Chondrocyte (in vitro differentiated cells): ENCODE results near the gene C1QL4. TPM values are rescaled to one million over a fixed set of nuclear protein-coding genes. Genes with fewer than 3 reads are reported as not detected.
A peak's percentile ranks its signal among the peaks of the same experiment; 100 is the strongest.

ENCODE experiments used
- DNase-seq: peaks from one replicate; pipeline ENCODE4 v3.0.0; 2021; ENCODE audit warnings: mixed read lengths, low spot score
- H3K27ac Mint-ChIP-seq: one replicate; pipeline ENCODE4 v1.8.0; 2021; ENCODE audit warnings: mild to moderate bottlenecking, moderate library complexity, mixed read lengths; ENCODE audit not compliant: unreplicated experiment
- H3K27me3 Mint-ChIP-seq: 2 replicates; pipeline ENCODE4 v1.8.0; 2021; ENCODE audit warnings: low read depth, mixed read lengths
- H3K36me3 Mint-ChIP-seq: 2 replicates; pipeline ENCODE4 v1.8.0; 2021; ENCODE audit warnings: low read depth, mixed read lengths
- H3K4me1 Mint-ChIP-seq: 2 replicates; pipeline ENCODE4 v1.8.0; 2021; ENCODE audit warnings: low read depth, mild to moderate bottlenecking, mixed read lengths
- H3K4me3 Mint-ChIP-seq: one replicate; pipeline ENCODE4 v1.8.0; 2021; ENCODE audit warnings: mild to moderate bottlenecking, moderate library complexity, mixed read lengths; ENCODE audit not compliant: unreplicated experiment
- H3K9me3 Mint-ChIP-seq: 2 replicates; pipeline ENCODE4 v1.8.0; 2021; ENCODE audit warnings: low read depth, mixed read lengths
- total RNA-seq: library from RNA; stranded (reverse); gene quantifications from 3 replicates; pipeline ENCODE4 v1.2.1, GENCODE V29; 2021
- TF ChIP-seq, protein P1 (sequence below): fragments of 200-600 bp; sonication (generic); IDR thresholded peaks from 2 replicates; pipeline ENCODE4 v1.5.0; 2021; ENCODE audit warnings: antibody characterized with exemption, mild to moderate bottlenecking, moderate library complexity

Gene C1QL4
- total RNA-seq, 1 donor from 2014 or later: 0.60 TPM

DNA sequence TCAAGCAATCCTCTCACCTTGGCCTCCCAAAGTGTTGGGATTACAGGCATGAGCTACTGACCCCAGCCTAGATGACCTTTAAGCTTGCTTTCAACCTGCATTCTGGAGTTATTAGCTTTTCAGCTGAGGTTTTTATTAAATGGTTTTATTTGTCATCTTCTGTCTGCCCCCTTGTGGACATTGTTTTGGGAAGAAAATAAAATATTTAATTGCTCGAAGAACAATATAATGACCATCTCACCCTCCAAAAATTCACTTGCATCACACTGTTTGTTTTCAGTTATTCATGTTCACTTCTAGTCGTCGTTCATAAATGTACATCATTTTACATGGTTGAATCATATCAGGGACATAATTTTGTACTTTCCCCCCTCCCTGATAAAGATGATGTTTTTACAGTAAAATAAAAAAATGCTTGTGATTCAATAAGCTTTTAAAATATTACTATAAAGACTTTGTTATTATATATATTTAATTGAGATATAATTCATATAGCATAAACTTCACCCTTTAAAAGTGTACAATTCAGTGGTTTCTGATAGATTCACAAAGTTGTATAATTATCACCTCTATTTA, 20.2 kb upstream of the C1QL4 start:
- TF ChIP-seq, protein P1, sequence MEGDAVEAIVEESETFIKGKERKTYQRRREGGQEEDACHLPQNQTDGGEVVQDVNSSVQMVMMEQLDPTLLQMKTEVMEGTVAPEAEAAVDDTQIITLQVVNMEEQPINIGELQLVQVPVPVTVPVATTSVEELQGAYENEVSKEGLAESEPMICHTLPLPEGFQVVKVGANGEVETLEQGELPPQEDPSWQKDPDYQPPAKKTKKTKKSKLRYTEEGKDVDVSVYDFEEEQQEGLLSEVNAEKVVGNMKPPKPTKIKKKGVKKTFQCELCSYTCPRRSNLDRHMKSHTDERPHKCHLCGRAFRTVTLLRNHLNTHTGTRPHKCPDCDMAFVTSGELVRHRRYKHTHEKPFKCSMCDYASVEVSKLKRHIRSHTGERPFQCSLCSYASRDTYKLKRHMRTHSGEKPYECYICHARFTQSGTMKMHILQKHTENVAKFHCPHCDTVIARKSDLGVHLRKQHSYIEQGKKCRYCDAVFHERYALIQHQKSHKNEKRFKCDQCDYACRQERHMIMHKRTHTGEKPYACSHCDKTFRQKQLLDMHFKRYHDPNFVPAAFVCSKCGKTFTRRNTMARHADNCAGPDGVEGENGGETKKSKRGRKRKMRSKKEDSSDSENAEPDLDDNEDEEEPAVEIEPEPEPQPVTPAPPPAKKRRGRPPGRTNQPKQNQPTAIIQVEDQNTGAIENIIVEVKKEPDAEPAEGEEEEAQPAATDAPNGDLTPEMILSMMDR: peak; percentile 84
- Mint-ChIP-seq H3K36me3 (no peaks in the 10 kb centered on the region), H3K4me1 (peaks cover 9% of the 10 kb centered on the region), H3K27ac (no peak overlapping the region), H3K4me3 (no peak overlapping the region), H3K9me3 (no peaks in the 10 kb centered on the region), H3K27me3 (peaks cover 1% of the 10 kb centered on the region)
- DNase-seq: no peak

DNA sequence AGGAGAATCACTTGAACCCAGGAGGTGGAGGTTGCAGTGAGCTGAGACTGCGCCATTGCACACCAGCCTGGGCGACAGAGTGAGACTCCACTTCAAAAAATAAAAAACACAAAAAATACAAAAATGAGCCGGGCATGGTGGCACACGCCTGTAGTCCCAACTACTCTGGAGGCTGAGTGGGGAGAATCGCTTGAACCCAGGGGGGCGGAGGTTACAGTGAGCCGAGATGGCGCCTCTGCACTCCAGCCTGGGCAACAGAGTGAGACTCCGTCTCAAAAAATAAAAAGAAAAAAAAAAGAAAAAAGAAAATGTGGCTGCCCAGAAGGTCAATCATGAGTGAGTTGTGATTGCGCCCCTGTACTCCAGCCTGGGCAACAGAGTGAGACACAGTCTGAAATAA, 18.9 kb upstream of the C1QL4 start:
- no peak overlapping the region for H3K27ac Mint-ChIP-seq
- TF ChIP-seq, protein P1: no peak
- H3K36me3 Mint-ChIP-seq: no peaks in the 10 kb centered on the region
- no peak for DNase-seq
- no peaks in the 10 kb centered on the region for H3K27me3 Mint-ChIP-seq
- H3K9me3 Mint-ChIP-seq: no peaks in the 10 kb centered on the region
- no peak overlapping the region for H3K4me3 Mint-ChIP-seq
- H3K4me1 Mint-ChIP-seq: peaks cover 9% of the 10 kb centered on the region

DNA sequence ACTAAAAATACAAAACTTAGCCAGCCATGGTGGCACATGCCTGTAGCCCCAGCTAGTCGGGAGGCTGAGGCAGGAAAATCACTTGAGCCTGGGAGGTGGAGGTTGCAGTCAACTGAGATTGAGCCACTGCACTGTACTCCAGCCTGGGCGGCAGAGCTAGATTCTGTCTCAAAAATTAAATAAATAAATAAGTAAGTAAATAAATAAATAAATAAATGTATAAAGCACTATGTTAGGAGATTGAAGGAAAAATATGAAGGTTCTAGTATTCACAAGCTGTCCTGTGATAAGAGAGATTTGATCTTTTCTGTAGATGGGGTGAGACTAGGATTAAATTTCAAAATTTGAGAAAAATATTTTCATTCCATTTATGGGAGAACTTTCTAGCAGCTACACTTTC, 15.4 kb upstream of the C1QL4 start:
- Mint-ChIP-seq H3K4me1 (peaks cover 5% of the 10 kb centered on the region), H3K27me3 (peaks cover under 1% of the 10 kb centered on the region), H3K27ac (no peak overlapping the region), H3K9me3 (no peaks in the 10 kb centered on the region), H3K36me3 (no peaks in the 10 kb centered on the region), H3K4me3 (no peak overlapping the region)
- TF ChIP-seq, protein P1: no peak
- DNase-seq: no peak

GRCh38 chr12:49349266-49349665, 12.3 kb upstream of the C1QL4 start:
- Mint-ChIP-seq H3K9me3 (no peaks in the 10 kb centered on the region), H3K27ac (no peak overlapping the region), H3K4me1 (peaks cover 24% of the 10 kb centered on the region), H3K27me3 (peaks cover 13% of the 10 kb centered on the region), H3K36me3 (no peaks in the 10 kb centered on the region), H3K4me3 (no peak overlapping the region)
- TF ChIP-seq, protein P1: no peak
- no peak for DNase-seq

GRCh38 chr12:49348781-49349180, 11.8 kb upstream of the C1QL4 start:
- Mint-ChIP-seq H3K27ac (no peak overlapping the region), H3K4me3 (no peak overlapping the region), H3K9me3 (no peaks in the 10 kb centered on the region), H3K4me1 (peaks cover 24% of the 10 kb centered on the region), H3K27me3 (peaks cover 13% of the 10 kb centered on the region), H3K36me3 (no peaks in the 10 kb centered on the region)
- TF ChIP-seq, protein P1: no peak
- no peak for DNase-seq
